K562 (cell line): Measurements from ENCODE around the gene NRSN2. TPM values are rescaled to one million over a fixed set of nuclear protein-coding genes. Genes with fewer than 3 reads are reported as not detected.
A peak's percentile ranks its signal among the peaks of the same experiment; 100 is the strongest.

Experiments used
- AFF1 ChIP-seq, 2 experiments: fragments of 450-650 bp; IDR thresholded peaks; 2 replicates each; pipeline ENCODE4 v1.6.1; 2018; ENCODE audit warnings: mild to moderate bottlenecking in 2 of 2, low read depth in 1 of 2; ENCODE audit not compliant: partially characterized antibody in 2 of 2
- CBFB ChIP-seq: sonication (generic); formaldehyde crosslinking; IDR thresholded peaks from 2 replicates; pipeline ENCODE4 v1.4.0; 2020; ENCODE audit warnings: mild to moderate bottlenecking, missing genetic modification reagents
- CHD1 ChIP-seq: fragments of 200-600 bp; sonication (generic); IDR thresholded peaks from one replicate; pipeline ENCODE4 v1.6.1; 2012; ENCODE audit warnings: mild to moderate bottlenecking, moderate library complexity, low read length, inconsistent platforms
- ETV5 ChIP-seq: sonication (generic); formaldehyde crosslinking; IDR thresholded peaks from 2 replicates; pipeline ENCODE4 v1.4.0; 2020; ENCODE audit warnings: low read depth, mild to moderate bottlenecking, missing genetic modification reagents
- FOXK1 ChIP-seq: sonication (generic); formaldehyde crosslinking; IDR thresholded peaks from 2 replicates; pipeline ENCODE4 v1.8.0; 2022; ENCODE audit warnings: missing genetic modification reagents, mild to moderate bottlenecking, borderline replicate concordance
- ID3 ChIP-seq, 2 experiments: fragments of 250-450 bp in 1 of 2; fragments of 450-650 bp in 1 of 2; sonication (Bioruptor Pico) in 1 of 2; IDR thresholded peaks; 2 replicates each; pipeline versions ENCODE4 v1.6.1 to v1.8.0; 2016 to 2021; ENCODE audit warnings: mild to moderate bottlenecking in 2 of 2, moderate library complexity in 2 of 2, missing compliant biosample characterization in 1 of 2, missing genetic modification characterization in 1 of 2
- MTA2 ChIP-seq: fragments of 450-650 bp; IDR thresholded peaks from 2 replicates; pipeline ENCODE4 v1.6.1; 2016; ENCODE audit warnings: low read depth
- MYC ChIP-seq, 2 experiments: fragments of 250-450 bp in 1 of 2; sonication (Bioruptor Pico) in 1 of 2; IDR thresholded peaks; 2 replicates each; pipeline versions ENCODE4 v1.5.1 to v1.6.1; 2012 to 2021; ENCODE audit warnings: low read depth in 2 of 2, borderline replicate concordance in 1 of 2, improper control_type of control experiment in 1 of 2, low read length in 1 of 2, mild to moderate bottlenecking in 1 of 2, moderate library complexity in 1 of 2
- NRF1 ChIP-seq, 2 experiments: fragments of 450-650 bp; IDR thresholded peaks in 1 of 2; conservative IDR thresholded peaks in 1 of 2; 2 replicates each; pipeline ENCODE4 v1.6.1; 2014; ENCODE audit warnings: mild to moderate bottlenecking in 2 of 2
- POLR3G ChIP-seq: IDR thresholded peaks from 2 replicates; pipeline ENCODE4 v1.6.1; 2011; ENCODE audit not compliant: insufficient read length, insufficient replicate concordance; ENCODE audit errors: extremely low read depth
- RBFOX2 ChIP-seq: fragments of 200-400 bp; formaldehyde crosslinking; IDR thresholded peaks from 2 replicates; pipeline ENCODE4 v1.6.1; 2017; ENCODE audit warnings: low read depth, mild to moderate bottlenecking, low read length, moderate library complexity
- RHOXF2B ChIP-seq: fragments of 250-450 bp; sonication (Bioruptor Pico); conservative IDR thresholded peaks from 2 replicates; pipeline ENCODE4 v1.5.1; 2021
- TAF7 ChIP-seq: fragments of 450-650 bp; IDR thresholded peaks from 2 replicates; pipeline ENCODE4 v1.6.1; 2016; ENCODE audit warnings: missing genetic modification characterization, missing compliant biosample characterization
- TARDBP ChIP-seq: fragments of 450-650 bp; IDR thresholded peaks from 2 replicates; pipeline ENCODE4 v1.6.1; 2016
- ZNF121 ChIP-seq: sonication (generic); formaldehyde crosslinking; conservative IDR thresholded peaks from 2 replicates; pipeline ENCODE4 v1.8.0; 2022; ENCODE audit warnings: missing genetic modification reagents
- ZNF175 ChIP-seq: fragments of 200-800 bp; sonication (Bioruptor generic); IDR thresholded peaks from 2 replicates; pipeline ENCODE4 v1.6.1; 2016; ENCODE audit warnings: low read depth, mild to moderate bottlenecking, missing genetic modification characterization, missing compliant biosample characterization
- polyA plus RNA-seq, 8 experiments: library from polyadenylated mRNA; depleted of rRNA in 4 of 8; stranded (reverse) in 5 of 8; unstranded in 3 of 8; fragments of >200 nt; fragmentation: Nextera tagmentation in 2 of 8; fragmentation: Illumina TruSeq in 1 of 8; extraction: Ambion mirVana in 2 of 8; extraction: Trizol in 1 of 8; gene quantifications; 2 replicates each; pipeline versions ENCODE4 v1.2.1 to v1.2.3, GENCODE V29; 2011 to 2014; ENCODE audit warnings: inconsistent platforms in 1 of 8, missing spikeins in 1 of 8
- total RNA-seq, 7 experiments: library from RNA; depleted of rRNA in 6 of 7; stranded (reverse); fragments of >200 nt in 6 of 7; fragmentation: Illumina TruSeq in 2 of 7; extraction: Trizol in 2 of 7; gene quantifications; 2 replicates each; pipeline versions ENCODE4 v1.2.1 to v1.2.3, GENCODE V29; 2011 to 2021; ENCODE audit warnings: low replicate concordance in 1 of 7
- TF ChIP-seq, protein P1 (sequence below): sonication (generic); formaldehyde crosslinking; IDR thresholded peaks from 2 replicates; pipeline ENCODE4 v1.4.0; 2020; ENCODE audit warnings: mild to moderate bottlenecking, missing genetic modification reagents
- TF ChIP-seq, protein P2 (sequence below): fragments of 250-450 bp; sonication (Bioruptor Pico); IDR thresholded peaks from 2 replicates; pipeline ENCODE4 v1.5.0; 2021

The NRSN2 gene
- total and polyA plus RNA-seq, 9 of the 15 experiments (the other 6 are each of a cell fraction or from before 2014, with no cell fraction given) = 7.5 to 29.7 (median 11.1) TPM

DNA sequence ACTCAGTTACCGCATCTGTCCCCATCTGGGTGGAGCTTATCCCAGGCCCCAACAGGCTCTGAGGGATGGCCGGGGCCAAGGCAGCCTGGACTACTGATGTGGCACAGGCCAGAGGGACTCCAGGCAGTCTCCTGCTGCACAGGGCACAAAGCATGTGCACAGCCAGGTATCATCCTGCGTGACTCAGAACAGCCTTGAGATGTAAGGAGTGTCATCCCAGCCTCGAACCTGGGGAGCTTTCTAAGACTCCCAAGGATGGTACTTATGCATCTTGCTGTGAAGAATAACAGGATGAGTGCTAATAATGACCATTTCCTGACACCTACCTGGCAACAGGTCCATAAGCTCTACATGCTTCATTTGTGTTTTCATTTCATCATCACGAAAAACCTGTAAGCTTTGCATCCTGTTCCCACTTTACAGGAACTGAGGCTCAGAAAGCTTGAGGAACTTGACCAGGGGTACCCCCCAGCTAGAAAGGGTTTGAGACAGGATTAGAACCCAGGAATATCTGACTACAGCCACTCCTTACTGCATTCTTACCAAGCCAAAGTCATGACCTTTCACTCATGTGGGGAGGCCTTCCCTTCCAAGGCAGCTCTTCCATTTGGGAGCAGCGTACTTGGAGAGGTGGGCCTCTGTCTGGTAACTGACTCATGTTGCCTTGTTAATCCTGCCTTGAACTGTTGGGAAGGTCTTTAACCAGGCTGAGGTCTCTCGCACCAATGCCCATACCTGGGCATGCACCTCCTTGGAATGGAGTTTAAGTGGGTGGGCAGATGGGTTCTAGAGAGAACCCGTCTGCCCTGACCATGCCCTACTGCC lies 35.6 kb downstream of the NRSN2 start (continued):
- TF ChIP-seq CHD1 (no peak), CBFB (CRISPR knock-in tag) (0 out of 2 replicates have a peak, but pooled peaks have one; percentile 41), POLR3G (no peak), FOXK1 (CRISPR knock-in tag) (peak; percentile 9; the same call in 1 of the 2 replicates), TAF7 (0 out of 2 replicates have a peak, but pooled peaks have one; percentile 6), AFF1 (IDR thresholded peaks at IDR 0.05; ENCODE audit: low read depth in 1 of 2, partially characterized antibody in 2 of 2) (peak in 1 of 2 experiments; percentile 71), ZNF121 (CRISPR knock-in tag) (no peak), RHOXF2B (CRISPR knock-in tag) (0 out of 2 replicates have a peak, but pooled peaks have one; percentile 59), MYC (IDR thresholded peaks at IDR 0.05; ENCODE audit: low read depth, low read length) (no peak), MYC (CRISPR knock-in tag; IDR thresholded peaks at IDR 0.05; ENCODE audit: borderline replicate concordance, low read depth) (peak; percentile 71), TARDBP (0 out of 2 replicates have a peak, but pooled peaks have one; percentile 51), ETV5 (0 out of 2 replicates have a peak, but pooled peaks have one; percentile 24), MTA2 (no peak), ZNF175 (CRISPR knock-in tag) (peak; percentile 63), RBFOX2 (peak; percentile 73), ID3 (CRISPR knock-in tag; IDR thresholded peaks at IDR 0.05) (no peak), ID3 (tag; IDR thresholded peaks at IDR 0.05) (peak; percentile 22; the same call in 1 of the 2 replicates), NRF1 (conservative IDR thresholded peaks at IDR 0.05 in 1 of 2, IDR thresholded peaks at IDR 0.05 in 1 of 2) (peak in 1 of 2 experiments; percentile 43)
- TF ChIP-seq, protein P1, sequence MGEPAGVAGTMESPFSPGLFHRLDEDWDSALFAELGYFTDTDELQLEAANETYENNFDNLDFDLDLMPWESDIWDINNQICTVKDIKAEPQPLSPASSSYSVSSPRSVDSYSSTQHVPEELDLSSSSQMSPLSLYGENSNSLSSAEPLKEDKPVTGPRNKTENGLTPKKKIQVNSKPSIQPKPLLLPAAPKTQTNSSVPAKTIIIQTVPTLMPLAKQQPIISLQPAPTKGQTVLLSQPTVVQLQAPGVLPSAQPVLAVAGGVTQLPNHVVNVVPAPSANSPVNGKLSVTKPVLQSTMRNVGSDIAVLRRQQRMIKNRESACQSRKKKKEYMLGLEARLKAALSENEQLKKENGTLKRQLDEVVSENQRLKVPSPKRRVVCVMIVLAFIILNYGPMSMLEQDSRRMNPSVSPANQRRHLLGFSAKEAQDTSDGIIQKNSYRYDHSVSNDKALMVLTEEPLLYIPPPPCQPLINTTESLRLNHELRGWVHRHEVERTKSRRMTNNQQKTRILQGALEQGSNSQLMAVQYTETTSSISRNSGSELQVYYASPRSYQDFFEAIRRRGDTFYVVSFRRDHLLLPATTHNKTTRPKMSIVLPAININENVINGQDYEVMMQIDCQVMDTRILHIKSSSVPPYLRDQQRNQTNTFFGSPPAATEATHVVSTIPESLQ = 0 out of 2 replicates have a peak, but pooled peaks have one; percentile 25
- TF ChIP-seq, protein P2, sequence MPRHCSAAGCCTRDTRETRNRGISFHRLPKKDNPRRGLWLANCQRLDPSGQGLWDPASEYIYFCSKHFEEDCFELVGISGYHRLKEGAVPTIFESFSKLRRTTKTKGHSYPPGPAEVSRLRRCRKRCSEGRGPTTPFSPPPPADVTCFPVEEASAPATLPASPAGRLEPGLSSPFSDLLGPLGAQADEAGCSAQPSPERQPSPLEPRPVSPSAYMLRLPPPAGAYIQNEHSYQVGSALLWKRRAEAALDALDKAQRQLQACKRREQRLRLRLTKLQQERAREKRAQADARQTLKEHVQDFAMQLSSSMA (CRISPR knock-in tag) = peak; percentile 65; the same call in 1 of the 2 replicates
